Astrocyte (in vitro differentiated cells and primary cell): ENCODE results near the gene LPXN. TPM values are rescaled to one million over a fixed set of nuclear protein-coding genes. Genes with fewer than 3 reads are reported as not detected.

Experiments used
- DNase-seq: peaks from one replicate; pipeline ENCODE4 v3.0.0-alpha.2; 2010; ENCODE audit warnings: low read depth
- FAIRE-seq: peaks from 2 replicates; lab custom pipeline; 2011; peaks lifted over from hg19 to GRCh38; lab: Jason Lieb, UNC
- H2AFZ ChIP-seq: 2 replicates; pipeline ENCODE4 v1.6.0; 2012; ENCODE audit warnings: low read depth, low read length, inconsistent platforms
- H3K27ac ChIP-seq: 2 replicates; pipeline ENCODE4 v1.5.1; 2011; ENCODE audit warnings: low read depth, low read length, inconsistent platforms
- H3K27me3 ChIP-seq: 2 replicates; pipeline ENCODE4 v1.6.0; 2011; ENCODE audit warnings: low read length, inconsistent platforms; ENCODE audit not compliant: insufficient read depth
- H3K36me3 ChIP-seq: 2 replicates; pipeline ENCODE4 v1.5.1; 2011; ENCODE audit warnings: low read length, inconsistent platforms; ENCODE audit not compliant: insufficient read depth
- H3K4me1 ChIP-seq: 2 replicates; pipeline ENCODE4 v1.5.1; 2011; ENCODE audit warnings: low read length, inconsistent platforms; ENCODE audit not compliant: insufficient read depth
- H3K4me2 ChIP-seq: 2 replicates; pipeline ENCODE4 v1.6.0; 2012; ENCODE audit warnings: low read length, inconsistent platforms
- H3K4me3 ChIP-seq: 2 replicates; pipeline ENCODE4 v1.5.1; 2011; ENCODE audit warnings: low read depth, mild to moderate bottlenecking, low read length, inconsistent platforms; ENCODE audit not compliant: insufficient read depth
- H3K79me2 ChIP-seq: 2 replicates; pipeline ENCODE4 v1.6.0; 2012; ENCODE audit warnings: mild to moderate bottlenecking, low read length, inconsistent platforms; ENCODE audit not compliant: insufficient read depth
- H3K9ac ChIP-seq: 2 replicates; pipeline ENCODE4 v1.6.0; 2012; ENCODE audit warnings: mild to moderate bottlenecking, low read length, inconsistent platforms
- H3K9me3 ChIP-seq: 2 replicates; pipeline ENCODE4 v1.5.1; 2012; ENCODE audit warnings: low read depth, mild to moderate bottlenecking, low read length, inconsistent platforms; ENCODE audit not compliant: insufficient read depth
- H4K20me1 ChIP-seq: 2 replicates; pipeline ENCODE4 v1.6.0; 2012; ENCODE audit warnings: low read length, inconsistent platforms; ENCODE audit not compliant: insufficient read depth
- H3K27ac Mint-ChIP-seq: one replicate; pipeline ENCODE4 v1.8.0; 2021; ENCODE audit warnings: mild to moderate bottlenecking, mixed read lengths; ENCODE audit not compliant: unreplicated experiment
- H3K27me3 Mint-ChIP-seq: one replicate; pipeline ENCODE4 v1.8.0; 2021; ENCODE audit warnings: low read depth, mixed read lengths; ENCODE audit not compliant: unreplicated experiment
- H3K36me3 Mint-ChIP-seq: one replicate; pipeline ENCODE4 v1.8.0; 2021; ENCODE audit warnings: low read depth, mixed read lengths; ENCODE audit not compliant: unreplicated experiment
- H3K4me1 Mint-ChIP-seq: one replicate; pipeline ENCODE4 v1.8.0; 2021; ENCODE audit warnings: low read depth, mixed read lengths; ENCODE audit not compliant: unreplicated experiment
- H3K4me3 Mint-ChIP-seq: one replicate; pipeline ENCODE4 v1.8.0; 2021; ENCODE audit warnings: mild to moderate bottlenecking, moderate library complexity, mixed read lengths; ENCODE audit not compliant: unreplicated experiment
- H3K9me3 Mint-ChIP-seq: one replicate; pipeline ENCODE4 v1.8.0; 2021; ENCODE audit warnings: mild to moderate bottlenecking, mixed read lengths; ENCODE audit not compliant: unreplicated experiment
- EZH2 ChIP-seq: IDR thresholded peaks from 2 replicates; pipeline ENCODE4 v1.6.1; 2012; ENCODE audit warnings: mild to moderate bottlenecking, low read length, inconsistent platforms; ENCODE audit not compliant: insufficient read depth
- total RNA-seq: library from RNA; stranded (reverse); gene quantifications from 2 replicates; pipeline ENCODE4 v1.2.1, GENCODE V29; 2021
- TF ChIP-seq, protein P1 (sequence below): IDR thresholded peaks from 2 replicates; pipeline ENCODE4 v1.5.1; 2011; ENCODE audit warnings: low read depth, mild to moderate bottlenecking, inconsistent platforms, low read length, moderate library complexity; ENCODE audit not compliant: insufficient read depth

Gene LPXN
- total RNA-seq, 1 donor from 2014 or later = 3.7 TPM

DNA sequence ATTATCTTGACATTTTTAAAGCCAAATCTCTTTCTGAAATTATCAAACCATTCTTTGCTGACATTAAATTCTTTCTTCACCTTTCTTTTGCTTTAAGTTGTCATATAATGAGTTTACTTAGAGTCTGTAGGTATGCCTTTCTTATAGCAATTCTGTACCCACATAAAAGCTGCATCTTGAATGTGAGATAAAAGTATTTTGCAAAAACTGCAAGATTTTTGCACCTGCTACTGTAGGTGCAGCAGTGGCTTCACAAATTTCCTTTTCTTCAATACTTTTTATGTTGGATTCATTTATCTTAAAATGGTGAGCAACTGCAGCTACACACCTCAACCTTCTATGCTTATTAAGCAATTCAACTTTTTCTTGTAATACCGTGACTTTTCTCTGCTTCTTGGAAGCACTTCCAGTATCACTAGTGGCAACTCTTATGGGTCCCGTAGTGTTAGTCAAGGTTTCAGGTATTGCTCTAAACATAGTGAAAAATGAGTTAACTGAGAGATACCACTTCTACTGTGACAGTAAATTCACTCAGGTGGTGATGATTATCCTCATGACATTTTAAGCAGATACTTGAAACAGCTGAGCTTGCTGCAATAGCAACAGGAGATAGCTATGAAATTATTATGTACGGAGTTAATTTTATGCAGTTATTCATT is 22.0 kb upstream of the LPXN start:
- H3K4me2 ChIP-seq = no peak overlapping the region
- peaks cover 100% of the 10 kb centered on the region for H3K79me2 ChIP-seq
- no peaks in the 10 kb centered on the region for H3K27me3 ChIP-seq
- Mint-ChIP-seq H3K36me3 (peaks cover 1% of the 10 kb centered on the region), H3K27me3 (no peaks in the 10 kb centered on the region), H3K9me3 (no peaks in the 10 kb centered on the region), H3K4me3 (no peak overlapping the region), H3K27ac (no peak overlapping the region), H3K4me1 (no peaks in the 10 kb centered on the region)
- TF ChIP-seq EZH2 = no peak
- TF ChIP-seq, protein P1, sequence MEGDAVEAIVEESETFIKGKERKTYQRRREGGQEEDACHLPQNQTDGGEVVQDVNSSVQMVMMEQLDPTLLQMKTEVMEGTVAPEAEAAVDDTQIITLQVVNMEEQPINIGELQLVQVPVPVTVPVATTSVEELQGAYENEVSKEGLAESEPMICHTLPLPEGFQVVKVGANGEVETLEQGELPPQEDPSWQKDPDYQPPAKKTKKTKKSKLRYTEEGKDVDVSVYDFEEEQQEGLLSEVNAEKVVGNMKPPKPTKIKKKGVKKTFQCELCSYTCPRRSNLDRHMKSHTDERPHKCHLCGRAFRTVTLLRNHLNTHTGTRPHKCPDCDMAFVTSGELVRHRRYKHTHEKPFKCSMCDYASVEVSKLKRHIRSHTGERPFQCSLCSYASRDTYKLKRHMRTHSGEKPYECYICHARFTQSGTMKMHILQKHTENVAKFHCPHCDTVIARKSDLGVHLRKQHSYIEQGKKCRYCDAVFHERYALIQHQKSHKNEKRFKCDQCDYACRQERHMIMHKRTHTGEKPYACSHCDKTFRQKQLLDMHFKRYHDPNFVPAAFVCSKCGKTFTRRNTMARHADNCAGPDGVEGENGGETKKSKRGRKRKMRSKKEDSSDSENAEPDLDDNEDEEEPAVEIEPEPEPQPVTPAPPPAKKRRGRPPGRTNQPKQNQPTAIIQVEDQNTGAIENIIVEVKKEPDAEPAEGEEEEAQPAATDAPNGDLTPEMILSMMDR = no peak
- H2AFZ ChIP-seq = no peak overlapping the region
- H3K36me3 ChIP-seq = peaks cover 4% of the 10 kb centered on the region
- no peaks in the 10 kb centered on the region for H3K4me1 ChIP-seq
- DNase-seq = no peak
- H4K20me1 ChIP-seq = peaks cover 83% of the 10 kb centered on the region
- H3K4me3 ChIP-seq = no peak overlapping the region
- H3K9me3 ChIP-seq = no peaks in the 10 kb centered on the region
- FAIRE-seq = no peak
- no peak overlapping the region for H3K27ac ChIP-seq
- H3K9ac ChIP-seq = no peak overlapping the region

DNA sequence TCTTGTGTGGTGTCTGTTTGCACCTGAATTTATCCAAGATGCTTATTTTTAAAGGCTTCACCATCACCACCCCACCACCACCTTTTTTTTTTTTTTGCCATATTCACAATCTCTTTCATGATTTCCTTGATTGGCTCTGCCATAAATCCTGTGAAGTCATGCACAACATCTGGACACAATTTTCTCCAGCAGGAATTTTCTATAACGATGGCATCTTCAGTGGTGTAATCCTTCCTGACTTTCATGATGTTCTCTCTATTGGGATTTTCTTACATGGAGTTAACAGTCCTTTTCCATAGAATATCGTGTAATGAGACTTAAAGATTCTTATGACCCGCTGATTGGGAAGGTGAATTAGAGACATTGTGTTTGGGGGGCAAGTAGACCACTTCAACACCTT is 21.0 kb upstream of the LPXN start:
- Histone ChIP-seq H3K9ac (no peak overlapping the region), H3K4me2 (no peak overlapping the region), H2AFZ (no peak overlapping the region), H3K4me3 (no peak overlapping the region), H4K20me1 (peaks cover 86% of the 10 kb centered on the region), H3K4me1 (no peaks in the 10 kb centered on the region), H3K27ac (no peak overlapping the region), H3K9me3 (no peaks in the 10 kb centered on the region), H3K36me3 (peaks cover 2% of the 10 kb centered on the region), H3K79me2 (peaks cover 100% of the 10 kb centered on the region), H3K27me3 (no peaks in the 10 kb centered on the region)
- FAIRE-seq (no peak), DNase-seq (no peak)
- H3K9me3 Mint-ChIP-seq = no peaks in the 10 kb centered on the region
- TF ChIP-seq, protein P1 = no peak
- no peak for TF ChIP-seq EZH2
- peaks cover 7% of the 10 kb centered on the region for H3K36me3 Mint-ChIP-seq
- H3K27me3 Mint-ChIP-seq = no peaks in the 10 kb centered on the region
- no peak overlapping the region for H3K4me3 Mint-ChIP-seq
- H3K4me1 Mint-ChIP-seq = no peaks in the 10 kb centered on the region
- H3K27ac Mint-ChIP-seq = no peak overlapping the region

DNA sequence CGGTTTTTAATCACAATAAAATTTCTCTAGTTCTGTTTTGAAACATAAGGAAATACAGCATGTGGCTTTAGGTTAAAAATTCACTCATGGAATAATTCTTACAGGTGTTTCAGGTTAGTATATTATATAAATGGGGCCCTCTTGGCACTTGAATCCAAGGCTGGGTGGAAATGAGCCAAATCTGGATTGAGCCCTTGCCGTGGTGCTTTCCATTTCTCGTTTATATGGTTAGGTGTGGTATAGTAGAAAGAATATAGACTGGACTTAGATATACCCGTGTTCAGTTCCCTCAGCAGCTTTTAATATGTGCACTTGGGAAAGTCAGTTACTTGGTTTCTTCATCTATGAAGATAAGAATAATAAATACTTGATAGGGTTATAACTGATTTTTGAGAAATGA is 19.2 kb upstream of the LPXN start:
- H3K36me3 Mint-ChIP-seq = peaks cover 8% of the 10 kb centered on the region
- Histone ChIP-seq H3K9ac (no peak overlapping the region), H3K4me2 (no peak overlapping the region), H3K4me3 (no peak overlapping the region), H2AFZ (no peak overlapping the region), H4K20me1 (peaks cover 82% of the 10 kb centered on the region), H3K4me1 (no peaks in the 10 kb centered on the region), H3K79me2 (peaks cover 100% of the 10 kb centered on the region), H3K27ac (no peak overlapping the region), H3K9me3 (no peaks in the 10 kb centered on the region), H3K27me3 (no peaks in the 10 kb centered on the region), H3K36me3 (peaks cover 2% of the 10 kb centered on the region)
- H3K27ac Mint-ChIP-seq = no peak overlapping the region
- no peaks in the 10 kb centered on the region for H3K4me1 Mint-ChIP-seq
- no peaks in the 10 kb centered on the region for H3K27me3 Mint-ChIP-seq
- no peak for TF ChIP-seq EZH2
- TF ChIP-seq, protein P1 = no peak
- no peak overlapping the region for H3K4me3 Mint-ChIP-seq
- H3K9me3 Mint-ChIP-seq = no peaks in the 10 kb centered on the region
- FAIRE-seq (no peak), DNase-seq (no peak)
